Iris pigment epithelial cell (primary cell): ENCODE data around the gene MFSD8.
"Not testable (repeated sequence)": the region's sequence is repeated elsewhere in the genome, so short reads cannot be mapped to it uniquely, and the experiment has no call there.

Source experiments
- DNase-seq: peaks from one replicate; pipeline ENCODE4 v3.0.0-alpha.2; 2011; ENCODE audit warnings: low read depth

MFSD8 gene

DNA sequence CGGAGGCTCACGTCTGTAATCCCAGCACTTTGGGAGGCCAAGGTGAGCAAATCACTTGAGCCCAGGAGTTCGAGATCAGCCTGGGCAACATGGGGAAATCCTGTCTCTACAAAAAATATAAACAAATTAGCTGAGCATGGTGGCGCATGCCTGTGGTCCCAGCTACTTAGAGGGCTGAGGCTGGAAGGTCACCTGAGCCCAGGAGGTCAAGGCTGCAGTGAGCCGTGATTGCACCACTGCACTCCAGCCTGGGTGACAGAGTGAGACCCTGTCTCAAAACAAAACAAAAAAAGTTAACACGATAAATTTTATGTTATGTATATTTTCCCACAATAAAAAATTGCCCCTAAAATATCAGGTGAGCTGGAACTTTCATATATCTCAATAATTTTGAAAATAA lies 33.1 kb downstream of the MFSD8 start:
- DNase-seq: peak; percentile 12

DNA sequence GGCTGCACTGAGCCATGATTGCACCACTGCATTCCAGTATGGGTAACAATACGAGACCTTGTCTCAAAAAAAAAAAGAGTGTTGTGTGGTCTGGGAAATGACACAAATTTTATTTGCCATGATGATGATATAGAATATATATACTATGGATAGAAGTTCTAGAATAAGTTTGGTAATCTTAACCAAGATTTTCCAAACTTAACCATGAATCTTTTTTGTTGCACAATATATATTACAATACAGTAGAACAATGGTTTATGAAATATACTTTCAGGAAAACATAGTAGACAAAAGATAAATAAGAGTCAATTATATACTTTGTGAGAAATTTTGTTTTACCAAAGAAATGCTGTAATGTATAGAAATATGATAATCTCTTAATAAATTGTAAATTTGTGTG lies 34.8 kb downstream of the MFSD8 start:
- no peak for DNase-seq

DNA sequence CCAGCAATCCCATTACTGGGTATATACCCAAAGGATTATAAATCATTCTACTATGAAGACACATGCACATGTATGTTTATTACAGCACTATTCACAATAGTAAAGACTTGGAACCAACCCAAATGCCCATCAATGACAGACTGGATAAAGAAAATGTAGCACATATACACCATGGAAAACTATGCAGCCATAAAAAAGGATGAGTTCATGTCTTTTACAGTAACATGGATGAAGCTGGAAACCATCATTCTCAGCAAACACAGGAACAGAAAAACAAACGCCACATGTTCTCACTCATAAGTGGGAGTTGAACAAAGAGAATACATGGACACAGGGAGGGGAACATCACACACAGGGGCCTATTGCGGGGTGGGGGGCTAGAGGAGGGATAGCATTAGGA lies 39.3 kb downstream of the MFSD8 start:
- DNase-seq: not testable (repeated sequence)

DNA sequence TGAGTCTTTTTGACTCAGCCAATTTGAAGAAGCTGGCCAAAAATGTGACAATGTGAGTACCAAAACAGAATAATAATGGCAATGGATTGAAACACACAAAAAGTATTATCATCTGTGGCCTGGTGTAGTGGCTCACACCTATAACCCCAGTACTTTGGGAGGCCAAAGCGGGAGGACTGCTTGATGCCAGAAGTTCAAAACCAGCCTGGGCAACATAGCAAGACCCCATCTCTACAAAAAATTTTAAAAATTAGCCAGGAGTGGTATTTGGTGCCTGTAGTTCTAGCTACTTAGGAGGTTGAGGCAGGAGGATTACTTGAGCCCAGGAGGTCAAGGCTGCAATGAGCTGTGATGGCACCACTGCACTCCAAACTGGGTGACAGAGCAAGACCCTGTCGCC lies 42.7 kb downstream of the MFSD8 start:
- DNase-seq: no peak

DNA sequence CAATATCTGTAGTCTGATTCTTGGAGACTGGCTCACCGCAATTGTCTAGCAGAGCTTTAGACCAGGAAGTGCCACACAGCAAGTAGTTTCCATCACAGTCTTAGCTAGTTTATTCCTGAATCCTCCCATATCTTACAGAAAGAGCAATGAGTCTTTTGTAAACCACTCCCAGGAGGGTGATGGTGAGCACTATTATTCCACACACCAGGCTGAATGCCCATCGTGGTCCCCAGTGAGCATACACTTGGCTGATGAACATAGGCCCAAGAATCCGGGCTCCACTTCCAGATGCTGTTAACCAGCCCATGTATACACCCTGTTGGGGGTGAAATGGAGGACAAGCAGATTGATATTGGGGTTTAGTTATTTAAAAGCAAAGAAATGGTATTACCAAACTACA lies 44.5 kb downstream of the MFSD8 start:
- DNase-seq: no peak

DNA sequence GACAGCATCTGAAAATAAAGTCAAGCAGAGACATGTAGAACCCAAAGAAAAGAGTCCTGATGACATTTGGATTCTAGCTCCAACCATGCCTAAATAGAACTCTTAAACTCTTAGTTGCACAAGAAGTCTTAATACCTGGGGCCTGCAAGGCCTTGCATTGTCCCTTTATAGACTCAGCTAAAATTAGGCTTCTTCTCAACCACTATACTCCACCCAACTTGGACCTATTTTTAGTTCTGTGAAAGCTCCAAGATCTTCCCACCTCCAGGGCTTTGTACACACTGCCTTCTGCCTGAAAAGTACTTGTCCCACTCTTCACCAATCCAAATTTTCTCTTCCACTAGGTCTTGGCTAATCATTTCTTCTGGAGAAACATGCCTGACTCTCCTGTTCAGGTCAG lies 47.8 kb downstream of the MFSD8 start:
- DNase-seq: no peak

DNA sequence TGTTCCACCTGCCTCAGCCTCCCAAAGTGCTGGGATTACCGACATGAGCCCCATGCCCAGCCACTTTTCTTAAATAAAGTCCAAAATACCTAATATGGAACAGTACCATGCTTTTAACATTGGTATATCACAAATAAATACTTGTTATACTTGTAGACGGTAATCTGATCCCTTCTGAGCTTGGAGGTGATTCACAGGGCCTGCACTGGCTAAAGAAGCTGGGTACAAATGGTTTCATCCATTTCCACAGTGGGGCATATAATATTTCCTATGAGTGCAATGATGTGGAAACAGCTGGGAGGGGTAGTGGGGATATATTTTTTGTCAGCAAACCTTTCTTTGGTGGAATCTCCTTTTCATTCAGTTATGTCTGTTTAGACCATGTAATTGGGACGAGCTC lies 48.5 kb downstream of the MFSD8 start:
- peak; percentile 37 for DNase-seq

DNA sequence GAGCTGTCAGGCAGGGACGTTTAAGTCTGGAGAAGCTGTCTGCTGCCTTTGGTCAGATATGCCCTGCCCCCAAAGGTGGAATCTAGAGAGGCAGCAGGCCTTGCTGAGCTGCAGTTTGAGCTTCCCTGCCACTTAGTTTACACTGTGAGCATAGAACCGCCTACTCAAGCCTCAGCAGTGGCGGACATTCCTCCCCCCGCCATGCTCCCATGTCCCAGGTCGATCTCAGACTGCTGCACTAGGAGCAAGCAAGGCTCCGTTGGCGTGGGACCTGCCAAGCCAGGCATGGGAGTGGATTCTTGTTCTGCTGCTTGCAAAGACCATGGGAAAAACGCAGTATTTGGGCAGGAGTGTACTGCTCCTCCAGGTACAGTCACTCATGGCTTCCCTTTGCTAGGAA lies 59.9 kb downstream of the MFSD8 start:
- DNase-seq: no peak

DNA sequence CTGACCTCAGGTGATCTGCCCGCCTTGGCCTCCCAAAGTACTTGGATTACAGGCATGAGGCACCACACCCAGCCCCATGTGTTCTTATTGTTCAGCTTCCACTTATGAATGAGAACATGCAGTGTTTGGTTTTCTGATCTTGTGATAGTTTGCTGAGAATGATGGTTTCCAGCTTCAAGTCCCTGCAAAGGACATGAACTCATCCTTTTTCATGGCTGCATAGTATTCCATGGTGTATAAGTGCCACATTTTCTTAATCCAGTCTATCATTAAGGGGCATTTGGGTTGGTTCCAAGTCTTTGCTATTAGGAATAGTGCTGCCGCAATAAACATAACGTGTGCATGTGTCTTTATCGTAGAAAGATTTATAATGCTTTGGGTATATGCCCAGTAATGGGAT lies 65.3 kb downstream of the MFSD8 start:
- not testable (repeated sequence) for DNase-seq

DNA sequence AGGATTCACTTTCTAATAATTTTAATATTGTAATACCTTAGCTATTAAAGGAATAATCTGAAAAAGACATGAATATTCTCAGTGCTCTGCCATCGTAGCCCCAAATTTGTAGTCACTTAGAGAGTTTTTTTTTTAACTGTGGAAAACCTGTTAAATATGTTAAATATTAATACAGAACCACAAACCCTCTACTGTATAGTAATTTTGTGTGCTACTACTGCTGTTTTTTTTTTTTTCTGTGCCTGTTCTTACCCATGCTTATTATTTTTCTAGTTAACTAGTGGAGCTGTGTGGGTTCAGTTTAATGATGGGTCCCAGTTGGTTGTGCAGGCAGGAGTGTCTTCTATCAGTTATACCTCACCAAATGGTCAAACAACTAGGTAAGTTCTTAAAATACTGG lies 68.4 kb downstream of the MFSD8 start:
- no peak for DNase-seq

DNA sequence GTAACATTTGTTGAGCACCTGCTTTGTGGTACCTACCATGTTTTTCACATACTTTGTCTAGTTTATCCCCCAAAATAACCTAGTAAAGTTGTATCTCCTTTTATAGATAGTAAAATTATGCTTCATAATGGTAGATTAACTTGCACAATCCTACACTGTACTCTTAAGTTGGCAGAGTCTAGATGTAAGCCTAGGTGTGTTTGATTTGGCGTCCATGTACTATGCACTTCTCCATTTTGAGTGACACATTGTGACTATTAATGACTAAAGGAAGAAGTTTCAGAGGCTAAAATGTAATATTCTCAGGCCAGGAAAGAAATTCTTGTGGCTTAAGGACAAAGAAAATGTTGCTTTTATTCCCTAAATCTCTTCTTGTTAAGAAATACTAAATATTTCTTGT lies 68.9 kb downstream of the MFSD8 start:
- no peak for DNase-seq

DNA sequence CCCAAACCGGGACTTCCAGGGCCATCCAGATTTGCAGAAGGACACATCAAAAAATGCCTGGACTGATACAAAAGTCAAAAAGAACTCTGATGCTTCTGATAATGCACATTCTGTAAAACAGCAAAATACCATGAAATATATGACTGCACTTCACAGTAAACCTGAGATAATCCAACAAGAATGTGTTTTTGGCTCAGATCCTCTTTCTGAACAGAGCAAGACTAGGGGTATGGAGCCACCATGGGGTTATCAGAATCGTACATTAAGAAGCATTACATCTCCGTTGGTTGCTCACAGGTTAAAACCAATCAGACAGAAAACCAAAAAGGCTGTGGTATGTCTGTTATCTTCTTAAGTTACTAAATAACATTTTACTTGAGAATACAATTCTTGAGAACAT lies 75.1 kb downstream of the MFSD8 start:
- DNase-seq: peak; percentile 31

DNA sequence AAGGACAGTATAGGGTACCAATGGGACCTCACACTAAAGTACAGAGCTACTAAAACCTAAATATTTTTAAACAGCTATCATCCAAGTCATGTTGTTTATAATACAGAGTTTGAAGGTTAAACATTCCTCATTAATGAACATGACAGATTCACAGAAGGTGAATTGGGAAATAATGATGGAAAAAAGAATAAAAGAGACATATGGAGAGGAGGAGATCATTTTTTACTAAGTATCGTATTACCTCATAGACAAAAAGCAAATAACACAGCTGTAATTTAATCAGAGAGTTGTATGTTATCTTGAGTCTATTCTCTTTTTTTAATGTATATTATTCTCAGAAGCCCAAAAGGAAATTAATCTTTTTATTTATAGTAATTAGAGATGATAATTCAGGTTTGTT lies 76.4 kb downstream of the MFSD8 start:
- no peak for DNase-seq

DNA sequence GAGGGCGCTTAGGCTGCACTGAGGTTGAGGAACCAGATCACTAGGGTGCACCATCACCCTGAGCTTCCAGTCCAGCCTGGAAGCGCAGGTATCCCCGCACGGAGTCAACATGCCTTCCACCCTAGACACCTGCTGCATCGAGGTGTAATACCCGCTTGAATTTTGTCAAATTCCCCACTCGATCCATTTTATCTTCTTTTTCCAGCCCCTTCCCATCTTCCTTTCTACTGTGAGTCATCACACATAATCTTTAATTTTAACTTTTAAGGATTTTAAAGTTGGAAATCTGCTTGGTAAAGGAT lies 83.5 kb downstream of the MFSD8 start:
- no peak for DNase-seq

DNA sequence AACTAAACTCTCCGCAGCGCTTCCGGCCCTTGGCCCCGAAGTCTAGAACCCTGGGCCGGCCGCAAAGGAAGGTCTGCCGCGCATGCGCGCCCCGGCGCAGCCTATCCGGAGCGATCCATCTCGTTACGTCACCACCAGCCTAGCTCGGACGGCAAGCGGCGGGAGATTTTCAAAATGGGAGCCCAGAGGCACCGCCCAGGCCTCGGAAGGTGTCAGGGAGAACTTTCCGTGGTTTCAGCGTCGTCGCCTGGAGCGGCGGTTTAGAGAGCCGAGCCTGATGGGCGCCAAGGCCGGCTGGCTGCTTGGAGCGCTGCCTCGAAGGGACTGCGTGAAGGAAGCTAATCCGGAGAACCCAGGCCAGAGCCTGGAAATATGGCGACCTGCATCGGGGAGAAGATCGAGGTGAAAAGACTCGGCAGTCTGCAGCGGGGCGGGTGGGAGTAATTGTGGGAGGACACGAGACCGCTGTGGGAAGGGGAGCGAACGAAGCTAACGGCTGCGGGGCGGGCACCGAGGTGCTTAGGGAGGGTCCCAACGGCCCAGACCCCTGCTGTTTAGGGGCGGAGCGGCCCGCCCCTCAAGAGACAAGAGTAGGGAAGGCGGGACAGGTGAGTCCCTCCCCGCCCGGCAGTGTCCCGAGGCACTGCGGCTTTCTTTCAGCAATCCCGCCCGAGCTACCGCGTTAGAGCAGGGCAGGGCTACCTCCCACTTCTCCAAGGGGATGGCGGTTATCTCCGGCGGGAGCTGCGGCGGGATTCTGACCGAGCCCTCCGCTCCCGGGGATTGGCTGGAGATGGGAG lies 84.0 kb downstream of the MFSD8 start, which contains the start of gene PLK4:
Gene PLK4 (plus strand): TSS at position 131 of the 800 bp plus-strand sequence. CDS start 242 bp downstream, at position 373.
- peak; percentile 91 for DNase-seq

DNA sequence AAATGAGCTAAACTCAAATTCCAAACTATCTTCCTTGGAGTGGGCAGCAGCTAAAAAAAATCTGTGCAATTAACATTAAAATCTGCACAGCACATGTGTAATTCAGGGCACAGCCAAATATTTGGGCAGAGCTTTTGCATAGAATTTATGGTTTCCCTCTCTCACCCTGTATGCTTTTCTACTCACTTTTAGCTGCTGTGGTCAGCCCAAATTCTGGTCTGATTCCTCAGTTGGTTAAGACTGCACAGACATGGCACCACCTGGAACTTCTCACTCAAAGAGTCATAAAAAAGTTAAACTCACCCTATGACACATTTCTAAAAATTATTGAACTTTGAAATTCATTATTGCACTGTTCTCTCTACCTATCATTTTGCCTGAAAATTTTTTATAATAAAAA lies 89.2 kb downstream of the MFSD8 start:
- no peak for DNase-seq

DNA sequence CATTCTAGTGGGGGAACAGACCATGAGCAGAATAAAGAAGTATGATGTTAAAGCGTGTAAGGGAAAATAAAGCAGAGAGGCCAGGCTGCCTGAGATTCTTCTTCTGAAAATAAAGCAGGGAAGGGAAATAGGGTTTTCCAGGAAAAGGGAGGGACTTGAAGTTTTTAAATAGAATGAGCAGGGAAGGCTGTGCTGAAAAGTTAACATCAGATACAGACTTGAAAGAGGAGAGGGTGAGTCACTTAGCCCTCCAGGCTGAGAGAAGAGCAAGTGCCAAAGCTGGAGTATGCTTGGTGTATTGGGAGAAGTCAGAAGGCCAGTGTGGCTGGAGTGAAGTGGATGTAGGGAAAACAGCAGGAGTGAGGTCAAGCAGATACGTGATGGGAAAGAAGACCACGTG lies 94.3 kb downstream of the MFSD8 start:
- peak; percentile 75 for DNase-seq

DNA sequence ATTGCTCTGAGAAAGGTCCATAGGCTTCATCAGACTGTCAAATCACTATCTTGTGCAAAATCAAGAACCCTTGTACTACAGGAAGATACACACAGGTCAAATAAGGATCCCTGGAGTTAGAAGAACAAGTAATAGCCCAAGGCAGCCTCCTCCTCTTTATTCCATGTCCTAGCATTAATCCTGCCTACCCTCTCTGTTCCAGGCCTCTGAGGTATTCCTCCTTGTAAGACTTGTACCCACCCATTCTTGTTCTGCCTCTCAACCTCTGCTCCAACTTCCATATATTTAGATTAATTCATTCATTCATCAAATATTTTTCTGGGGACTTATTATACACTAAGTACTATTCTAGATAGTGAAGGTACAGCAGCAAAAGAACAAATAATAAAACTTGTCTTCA lies 94.7 kb downstream of the MFSD8 start:
- DNase-seq: no peak

DNA sequence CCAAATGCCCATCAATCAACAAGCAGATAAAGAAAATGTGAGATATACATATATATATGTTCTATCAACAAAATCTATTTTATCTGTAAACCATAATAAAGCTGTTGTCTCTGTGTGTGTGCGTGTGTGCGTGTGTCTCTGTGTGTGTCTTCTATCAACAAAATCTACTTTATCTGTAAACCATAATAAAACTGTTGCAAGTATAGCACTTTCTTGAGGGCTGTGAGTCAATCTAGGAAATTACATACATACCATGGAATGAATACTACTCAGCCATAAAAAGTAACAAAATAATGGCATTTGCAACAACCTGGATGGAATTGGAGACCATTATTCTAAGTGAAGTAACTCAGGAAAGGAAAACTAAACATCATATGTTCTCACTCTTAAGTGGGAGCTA lies 96.8 kb downstream of the MFSD8 start:
- DNase-seq: peak; percentile 35
